HepG2 (cell line): ENCODE data around the gene OSBPL10.

Source experiments
- ATF1 ChIP-seq: IDR thresholded peaks from 2 replicates; pipeline ENCODE4 v1.6.1; 2016; ENCODE audit warnings: mild to moderate bottlenecking, control low read depth
- CTCF ChIP-seq: sonication (generic); formaldehyde crosslinking; IDR thresholded peaks from 2 replicates; pipeline ENCODE4 v1.5.0; 2020; ENCODE audit warnings: mild to moderate bottlenecking, missing genetic modification reagents, moderate library complexity
- DNMT3B ChIP-seq: conservative IDR thresholded peaks from 2 replicates; pipeline ENCODE4 v1.6.1; 2016; ENCODE audit warnings: missing biosample characterization, control low read depth
- EZH2 ChIP-seq: conservative IDR thresholded peaks from 2 replicates; pipeline ENCODE4 v1.6.1; 2012; ENCODE audit warnings: mild to moderate bottlenecking, low read depth, low read length, moderate library complexity
- KDM1A ChIP-seq: IDR thresholded peaks from 2 replicates; pipeline ENCODE4 v1.6.1; 2016; ENCODE audit warnings: missing compliant biosample characterization
- MXI1 ChIP-seq: IDR thresholded peaks from 3 replicates; pipeline ENCODE4 v1.6.1; 2012; ENCODE audit warnings: low read depth, low read length, inconsistent platforms, borderline replicate concordance
- PTBP1 ChIP-seq: fragments of 200-400 bp; formaldehyde crosslinking; IDR thresholded peaks from 2 replicates; pipeline ENCODE4 v1.6.1; 2018; ENCODE audit warnings: low read length, low read depth; ENCODE audit not compliant: poor library complexity, severe bottlenecking
- STAG1 ChIP-seq: sonication (generic); formaldehyde crosslinking; IDR thresholded peaks from 2 replicates; pipeline ENCODE4 v1.4.0; 2020; ENCODE audit warnings: missing genetic modification reagents
- TERF1 ChIP-seq: sonication (generic); formaldehyde crosslinking; IDR thresholded peaks from 2 replicates; pipeline ENCODE4 v1.8.0; 2022; ENCODE audit warnings: mild to moderate bottlenecking, missing genetic modification reagents, moderate library complexity
- ZBTB4 ChIP-seq: sonication (generic); formaldehyde crosslinking; IDR thresholded peaks from 2 replicates; pipeline ENCODE4 v1.4.0; 2020; ENCODE audit warnings: missing genetic modification reagents, mild to moderate bottlenecking, borderline replicate concordance
- ZNF280D ChIP-seq: sonication (generic); formaldehyde crosslinking; IDR thresholded peaks from 2 replicates; pipeline ENCODE4 v1.5.1; 2020; ENCODE audit warnings: mild to moderate bottlenecking, missing genetic modification reagents

- TF ChIP-seq CTCF (CRISPR knock-in tag) (no peak), EZH2 (no peak), ZNF280D (CRISPR knock-in tag) (no peak), PTBP1 (no peak), KDM1A (no peak), ZBTB4 (CRISPR knock-in tag) (no peak), STAG1 (CRISPR knock-in tag) (no peak), MXI1 (no peak), ATF1 (CRISPR knock-in tag) (no peak), DNMT3B (CRISPR knock-in tag) (no peak), TERF1 (no peak)
Observed at GRCh38 chr3:31967592-31967991, 13.5 kb downstream of the OSBPL10 start.
